Sigmoid colon (tissue), 4 donors: ENCODE measurements around the gene ITPK1.

ENCODE experiments used
- CTCF ChIP-seq, 4 experiments: fragments of 450-650 bp in 3 of 4; fragments of 200-600 bp in 1 of 4; IDR thresholded peaks; one replicate each; pipeline ENCODE4 v1.5.1; 2016 to 2019; ENCODE audit warnings: antibody characterized with exemption in 4 of 4, mild to moderate bottlenecking in 3 of 4, moderate library complexity in 2 of 4
- EP300 ChIP-seq, 4 donors: sonication (generic); formaldehyde crosslinking; IDR thresholded peaks; one replicate each; pipeline ENCODE4 v1.6.1; 2017; ENCODE audit warnings: antibody characterized with exemption in 4 of 4
- POLR2A ChIP-seq, 2 donors: fragments of 450-650 bp; IDR thresholded peaks; one replicate each; pipeline ENCODE4 v1.6.1; 2016; ENCODE audit warnings: antibody characterized with exemption in 2 of 2, mild to moderate bottlenecking in 2 of 2, moderate library complexity in 2 of 2
- POLR2AphosphoS5 ChIP-seq, 4 donors: sonication (generic); formaldehyde crosslinking; IDR thresholded peaks; one replicate each; pipeline ENCODE4 v1.6.1; 2017; ENCODE audit warnings: antibody characterized with exemption in 4 of 4

- no peak for TF ChIP-seq POLR2A (IDR thresholded peaks at IDR 0.05)
- TF ChIP-seq CTCF (IDR thresholded peaks at IDR 0.05), result no peak
- no peak for TF ChIP-seq EP300 (IDR thresholded peaks at IDR 0.05)
- no peak for TF ChIP-seq POLR2AphosphoS5 (IDR thresholded peaks at IDR 0.05)
Observed at GRCh38 chr14:92984082-92984788, 131.5 kb downstream of the ITPK1 start.
